Measurements from ENCODE around the gene ARHGAP45. TPM values are rescaled to one million over a fixed set of nuclear protein-coding genes. Genes with fewer than 3 reads are reported as not detected.
A peak's percentile ranks its signal among the peaks of the same experiment; 100 is the strongest.
"Not testable (repeated sequence)": the region's sequence is repeated elsewhere in the genome, so short reads cannot be mapped to it uniquely, and the experiment has no call there.

The ARHGAP45 gene
- total RNA-seq, 2 donors from 2014 or later = 27.4 to 37.9 TPM

DNA sequence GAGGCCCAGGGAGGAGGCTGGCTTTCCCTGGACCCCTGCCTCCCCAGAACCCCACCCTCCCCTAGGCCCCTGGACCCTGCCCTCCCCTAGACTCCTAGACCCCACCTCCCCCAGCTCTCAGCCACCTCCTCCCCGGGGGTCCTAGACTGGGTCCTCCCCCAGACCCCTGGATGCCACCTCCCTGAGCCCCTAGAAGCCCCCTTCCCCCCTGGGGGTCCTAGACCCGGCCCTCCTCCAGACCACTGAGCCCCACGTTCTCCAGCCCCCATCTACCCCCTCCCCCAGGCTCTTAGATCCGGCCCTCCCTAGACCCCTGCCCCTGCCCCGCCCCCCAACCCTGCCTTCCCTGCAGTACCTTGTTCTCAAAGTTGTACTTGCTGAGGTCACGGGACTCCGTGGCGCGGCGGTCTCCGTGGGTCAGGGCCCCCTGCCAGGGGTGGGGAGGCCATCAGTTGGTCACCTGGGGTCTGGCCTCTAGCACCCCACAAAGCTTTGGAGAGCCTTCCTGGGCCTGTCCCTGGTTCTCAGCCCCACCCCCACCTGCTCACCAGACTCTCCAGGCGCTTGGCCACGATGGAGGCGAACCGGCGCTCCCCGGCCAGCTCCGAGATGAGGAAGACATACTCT lies 44.8 kb downstream of the ARHGAP45 start:
- no peaks in the 10 kb centered on the region for H3K27me3 ChIP-seq
- H3K27ac ChIP-seq = no peak overlapping the region
- no peaks in the 10 kb centered on the region for H3K9me3 ChIP-seq
- peaks cover 22% of the 10 kb centered on the region for H3K4me1 ChIP-seq
- H3K36me3 ChIP-seq = peaks cover 33% of the 10 kb centered on the region
- H3K9ac ChIP-seq (ENCODE audit: low read depth in 2 of 2, low read length in 2 of 2) = no peak overlapping the region
- intact Hi-C loops (cut with DNase I) = loop anchor here (5.0 kb wide), 1 partner anchor 81 kb away; no protein-coding TSS in a partner anchor
- DNase-seq = no peak
- no peak overlapping the region for H3K4me3 ChIP-seq
- TF ChIP-seq CTCF (IDR thresholded peaks at IDR 0.05) = no peak

DNA sequence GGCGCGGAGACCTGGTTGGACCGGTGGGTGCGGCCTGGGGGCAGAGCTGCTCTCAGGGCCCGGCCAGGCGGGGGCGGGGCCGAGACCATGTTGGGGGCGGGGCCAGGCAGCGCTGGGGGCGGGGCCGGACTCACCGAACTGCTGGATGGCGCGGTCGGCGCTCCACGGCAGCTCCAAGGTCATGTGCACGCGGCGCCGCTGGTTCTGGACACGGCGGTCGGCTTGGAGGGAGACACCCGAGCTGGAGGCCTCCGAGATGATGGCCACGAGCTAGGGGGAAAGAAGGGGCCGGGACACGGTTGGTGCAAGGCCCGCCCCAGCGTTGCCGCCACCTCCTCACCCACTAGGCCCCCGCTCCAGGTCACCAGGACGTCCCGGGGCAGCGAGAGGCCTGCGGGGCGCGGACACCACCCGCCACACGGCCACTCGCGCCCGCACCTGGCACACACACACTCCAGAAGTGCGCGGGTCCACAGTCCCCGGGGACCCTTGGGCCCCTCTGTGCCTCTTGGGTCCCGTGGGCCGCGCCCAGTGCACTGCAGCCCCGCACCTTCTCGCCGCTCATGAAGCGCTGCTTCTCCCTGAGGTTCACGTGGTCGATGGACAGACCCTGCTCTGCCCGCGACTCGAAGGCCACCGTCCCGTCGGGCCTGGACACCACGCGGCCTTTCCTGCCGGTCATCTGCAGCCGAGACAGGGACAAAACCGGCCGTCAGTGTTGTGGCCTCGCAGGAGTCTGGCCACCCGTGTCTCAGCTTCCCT lies 45.5 kb downstream of the ARHGAP45 start:
- peak overlapping the region; percentile 52 for H3K27ac ChIP-seq
- peaks cover 33% of the 10 kb centered on the region for H3K36me3 ChIP-seq
- peak overlapping the region; percentile 24 to 32 for H3K9ac ChIP-seq (ENCODE audit: low read depth in 2 of 2, low read length in 2 of 2)
- DNase-seq = peak; percentile 93
- H3K27me3 ChIP-seq = no peaks in the 10 kb centered on the region
- H3K4me3 ChIP-seq = no peak overlapping the region
- H3K9me3 ChIP-seq = no peaks in the 10 kb centered on the region
- peaks cover 19% of the 10 kb centered on the region for H3K4me1 ChIP-seq
- intact Hi-C loops (cut with DNase I) = loop anchor here (5.0 kb wide), 1 partner anchor 80 kb away; no protein-coding TSS in a partner anchor
- TF ChIP-seq CTCF (IDR thresholded peaks at IDR 0.05) = no peak

GRCh38 chr19:1113030-1113985 lies 46.3 kb downstream of the ARHGAP45 start:
- Histone ChIP-seq H3K4me3 (no peak overlapping the region), H3K27me3 (no peaks in the 10 kb centered on the region), H3K4me1 (peaks cover 17% of the 10 kb centered on the region), H3K9me3 (no peaks in the 10 kb centered on the region), H3K36me3 (peaks cover 35% of the 10 kb centered on the region), H3K27ac (peak overlapping the region; percentile 76), H3K9ac (ENCODE audit: low read depth in 2 of 2, low read length in 2 of 2) (peak overlapping the region; percentile 68 to 69)
- peak; percentile 87 for TF ChIP-seq CTCF (IDR thresholded peaks at IDR 0.05)
- intact Hi-C loops (cut with DNase I) = loop anchor here (5.0 kb wide), 1 partner anchor 79 kb away; no protein-coding TSS in a partner anchor
- DNase-seq = peak; percentile 99

GRCh38 chr19:1113986-1114483 lies 47.1 kb downstream of the ARHGAP45 start:
- H3K27ac ChIP-seq = peak overlapping the region; percentile 76

DNA sequence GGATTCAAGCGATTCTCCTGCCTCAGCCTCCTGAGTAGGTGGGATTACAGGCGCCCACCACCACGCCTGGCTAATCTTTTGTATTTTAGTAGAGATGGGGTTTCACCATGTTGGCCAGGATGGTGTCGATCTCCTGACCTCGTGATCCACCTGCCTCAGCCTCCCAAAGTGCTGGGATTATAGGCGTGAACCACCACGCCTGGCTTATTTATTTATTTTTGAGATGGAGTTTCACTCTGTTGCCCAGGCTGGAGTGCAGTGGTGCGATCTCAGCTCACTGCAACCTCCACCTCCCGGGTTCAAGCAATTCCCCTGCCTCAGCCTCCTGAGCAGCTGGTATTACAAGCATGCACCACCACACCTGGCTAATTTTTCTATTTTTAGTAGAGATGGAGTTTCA lies 47.8 kb downstream of the ARHGAP45 start:
- peaks cover 17% of the 10 kb centered on the region for H3K4me1 ChIP-seq
- intact Hi-C loops (cut with DNase I) = loop anchor here (5.0 kb wide), 1 partner anchor 78 kb away; no protein-coding TSS in a partner anchor
- H3K36me3 ChIP-seq = peaks cover 42% of the 10 kb centered on the region

More at GRCh38 chr19:1113986-1114483, 47.1 kb downstream of the ARHGAP45 start:
- Histone ChIP-seq H3K36me3 (peaks cover 37% of the 10 kb centered on the region), H3K4me1 (peaks cover 17% of the 10 kb centered on the region), H3K27me3 (no peaks in the 10 kb centered on the region), H3K4me3 (no peak overlapping the region), H3K9ac (ENCODE audit: low read depth in 2 of 2, low read length in 2 of 2) (peak overlapping the region; percentile 68 to 69), H3K9me3 (no peaks in the 10 kb centered on the region)
- TF ChIP-seq CTCF (IDR thresholded peaks at IDR 0.05) = no peak
- no peak for DNase-seq
- intact Hi-C loops (cut with DNase I) = loop anchor here (5.0 kb wide), 1 partner anchor 78 kb away; no protein-coding TSS in a partner anchor

More for the DNA sequence above, 47.8 kb downstream of the ARHGAP45 start:
- not testable (repeated sequence) for H3K4me3 ChIP-seq; H3K9ac ChIP-seq (ENCODE audit: low read depth in 2 of 2, low read length in 2 of 2); H3K9me3 ChIP-seq; DNase-seq; H3K27me3 ChIP-seq; H3K27ac ChIP-seq
